ENCODE data around the gene PTPRT.
"Not testable (repeated sequence)": the region's sequence is repeated elsewhere in the genome, so short reads cannot be mapped to it uniquely, and the experiment has no call there.

Gene PTPRT

GRCh38 chr20:42258564-42259302 lies 931.0 kb downstream of the PTPRT start:
- DNase-seq: no peak

GRCh38 chr20:42255821-42256220 lies 933.9 kb downstream of the PTPRT start:
- DNase-seq: no peak

GRCh38 chr20:42254673-42255072 lies 935.0 kb downstream of the PTPRT start:
- DNase-seq: no peak

GRCh38 chr20:42252116-42252515 lies 937.6 kb downstream of the PTPRT start:
- no peak for DNase-seq

GRCh38 chr20:42218621-42219374 lies 970.9 kb downstream of the PTPRT start:
- DNase-seq: no peak

GRCh38 chr20:42214074-42214473 lies 975.6 kb downstream of the PTPRT start:
- no peak for DNase-seq

GRCh38 chr20:42212391-42212790 lies 977.3 kb downstream of the PTPRT start:
- no peak for DNase-seq

- DNase-seq: not testable (repeated sequence)
Measured at GRCh38 chr20:42206557-42206956, 983.1 kb downstream of the PTPRT start.

GRCh38 chr20:42204109-42204660 lies 985.5 kb downstream of the PTPRT start:
- DNase-seq: no peak

GRCh38 chr20:42197599-42197998 lies 992.1 kb downstream of the PTPRT start:
- DNase-seq: no peak

GRCh38 chr20:42193119-42193518 lies 996.6 kb downstream of the PTPRT start:
- DNase-seq: no peak

- no peak for DNase-seq
Measured at GRCh38 chr20:42192321-42192720, 997.4 kb downstream of the PTPRT start.

GRCh38 chr20:42191140-42191860 lies 998.4 kb downstream of the PTPRT start:
- no peak for DNase-seq

GRCh38 chr20:42190084-42190483 lies 999.6 kb downstream of the PTPRT start:
- DNase-seq: no peak

GRCh38 chr20:42186337-42186736 lies 1003.4 kb downstream of the PTPRT start:
- no peak for DNase-seq

- DNase-seq: no peak
Measured at GRCh38 chr20:42183147-42183546, 1006.6 kb downstream of the PTPRT start.

GRCh38 chr20:42181064-42181463 lies 1008.6 kb downstream of the PTPRT start:
- no peak for DNase-seq

- no peak for DNase-seq
Measured at GRCh38 chr20:42179768-42180167, 1009.9 kb downstream of the PTPRT start.

GRCh38 chr20:42173440-42173839 lies 1016.3 kb downstream of the PTPRT start:
- DNase-seq: no peak

GRCh38 chr20:42164121-42164890 lies 1025.4 kb downstream of the PTPRT start:
- DNase-seq: no peak

GRCh38 chr20:42161228-42161829 lies 1028.4 kb downstream of the PTPRT start:
- no peak for DNase-seq

- no peak for DNase-seq
Measured at GRCh38 chr20:42159808-42160207, 1029.9 kb downstream of the PTPRT start.

Measured in CD4-positive, alpha-beta T cell treated with Interleukin-17A for 4 hours (primary cell).